DMS114 treated with DMSO at 0.1 percent for 48 hours (cell line): ENCODE measurements around the gene ORC4.

Experiments
- DNase-seq: peaks from one replicate; lab custom pipeline; 2025; ENCODE audit not compliant: unreplicated experiment; lab: John Stamatoyannopoulos, UW

Gene ORC4

DNA sequence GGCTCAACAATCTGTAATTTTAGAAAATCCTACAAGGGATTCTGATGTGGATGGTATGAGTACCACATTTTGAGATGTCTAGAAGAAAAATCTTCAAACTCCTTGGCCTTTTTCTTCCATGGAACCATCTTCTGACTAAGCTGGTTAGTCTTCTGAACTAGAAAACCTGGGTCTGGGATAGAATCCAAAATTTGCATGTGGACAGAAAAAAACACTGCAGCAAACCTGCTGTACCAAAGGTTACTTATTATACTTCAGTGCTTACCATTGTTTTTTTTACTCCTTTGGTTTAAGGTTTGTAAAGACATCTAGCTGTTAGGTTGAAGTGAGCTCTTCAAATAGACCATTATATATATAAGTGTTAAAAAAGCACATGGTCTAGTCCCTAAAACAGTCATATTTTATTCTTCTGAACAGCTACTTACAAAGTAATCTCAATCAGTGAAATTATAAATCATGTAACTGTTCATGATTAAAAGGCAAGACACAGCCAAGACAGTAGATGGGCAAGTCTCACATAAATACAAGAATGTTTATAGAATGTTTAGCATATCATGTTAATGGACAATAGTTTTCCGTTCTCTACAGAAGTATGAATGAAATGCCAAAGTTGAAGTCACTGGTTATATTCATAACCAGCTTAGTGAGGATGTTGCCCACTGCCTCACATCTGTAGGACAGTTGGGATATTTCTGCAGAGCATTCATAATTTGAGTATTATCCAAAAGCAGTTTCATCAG lies 85.5 kb downstream of the ORC4 start:
- no peak for DNase-seq

DNA sequence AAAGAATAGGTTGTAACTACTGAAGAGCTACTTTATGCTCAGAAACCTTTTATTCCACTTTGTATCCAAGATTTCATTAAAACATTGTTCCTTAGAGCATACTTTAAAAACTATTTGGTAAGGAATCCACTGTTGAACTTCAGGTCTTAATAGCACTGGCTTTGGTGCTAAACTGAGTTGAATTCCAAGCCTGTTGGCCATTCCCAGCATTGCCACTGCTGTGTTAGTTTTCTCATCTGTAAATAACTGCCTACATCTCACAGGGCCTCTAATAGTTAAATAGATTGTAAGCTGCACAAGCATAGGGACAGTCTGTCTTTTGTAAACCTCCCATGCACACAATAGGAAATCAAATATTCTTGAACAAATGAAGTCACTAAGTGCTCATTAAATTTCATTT lies 86.6 kb downstream of the ORC4 start:
- DNase-seq, result no peak

DNA sequence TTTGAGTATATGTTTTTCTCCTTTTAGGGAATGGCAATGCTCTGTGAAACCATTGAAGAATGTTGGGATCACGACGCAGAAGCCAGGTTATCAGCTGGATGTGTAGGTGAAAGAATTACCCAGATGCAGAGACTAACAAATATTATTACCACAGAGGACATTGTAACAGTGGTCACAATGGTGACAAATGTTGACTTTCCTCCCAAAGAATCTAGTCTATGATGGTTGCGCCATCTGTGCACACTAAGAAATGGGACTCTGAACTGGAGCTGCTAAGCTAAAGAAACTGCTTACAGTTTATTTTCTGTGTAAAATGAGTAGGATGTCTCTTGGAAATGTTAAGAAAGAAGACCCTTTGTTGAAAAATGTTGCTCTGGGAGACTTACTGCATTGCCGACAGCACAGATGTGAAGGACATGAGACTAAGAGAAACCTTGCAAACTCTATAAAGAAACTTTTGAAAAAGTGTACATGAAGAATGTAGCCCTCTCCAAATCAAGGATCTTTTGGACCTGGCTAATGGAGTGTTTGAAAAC lies 93.4 kb downstream of the ORC4 start:
- no peak for DNase-seq

DNA sequence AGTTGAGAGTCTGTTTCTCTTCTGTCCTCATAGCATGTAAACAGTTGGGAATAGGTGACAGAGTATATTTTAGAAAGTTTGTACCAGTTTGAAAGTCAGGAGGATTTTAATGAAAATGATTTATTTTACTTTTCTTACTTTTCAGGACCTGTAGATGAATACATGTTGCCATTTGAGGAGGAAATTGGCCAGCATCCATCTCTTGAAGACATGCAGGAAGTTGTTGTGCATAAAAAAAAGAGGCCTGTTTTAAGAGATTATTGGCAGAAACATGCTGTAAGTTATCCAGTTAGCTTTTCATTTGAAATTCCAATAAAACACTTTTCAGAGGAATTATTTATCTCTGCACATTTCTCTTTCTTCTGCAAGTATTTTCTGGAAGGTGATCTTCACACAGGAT lies 94.7 kb downstream of the ORC4 start:
- no peak for DNase-seq

DNA sequence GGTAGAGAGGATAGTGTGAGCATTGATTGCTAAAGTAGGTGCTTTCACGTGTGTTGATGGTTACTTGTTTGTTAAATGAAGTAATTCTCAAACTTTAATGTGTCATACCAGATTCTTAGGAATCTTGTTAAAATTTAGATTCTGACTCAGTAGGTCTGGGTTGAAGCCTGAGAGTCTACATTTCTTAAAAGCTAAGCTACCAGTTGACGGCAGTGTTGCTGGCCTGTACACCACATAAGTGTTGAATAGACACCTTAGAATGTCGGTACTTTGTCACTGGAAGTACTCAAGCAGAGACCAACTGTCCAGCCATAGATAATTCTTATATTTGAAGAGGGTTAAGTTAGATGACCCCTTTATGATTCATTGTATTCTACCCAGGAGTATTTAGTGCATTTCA lies 95.9 kb downstream of the ORC4 start:
- no peak for DNase-seq

DNA sequence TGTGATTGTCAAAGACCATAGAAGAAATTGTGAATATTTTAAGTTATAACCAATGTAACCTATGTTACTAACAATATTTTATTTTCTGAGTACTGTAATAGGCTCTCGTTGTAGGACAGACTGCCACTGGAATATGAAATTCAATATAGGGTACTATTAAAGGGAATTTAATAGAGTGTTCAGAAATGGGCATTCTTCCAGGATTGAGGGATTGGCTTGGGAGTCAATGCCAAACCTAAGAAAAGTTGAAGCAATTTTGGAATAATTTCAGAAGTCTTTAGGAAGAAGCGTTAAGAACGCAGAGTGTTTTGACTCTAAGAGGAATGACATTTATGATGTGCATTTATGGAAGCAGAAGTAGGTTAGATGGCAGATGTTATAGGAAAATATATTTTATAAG lies 96.7 kb downstream of the ORC4 start:
- no peak for DNase-seq

DNA sequence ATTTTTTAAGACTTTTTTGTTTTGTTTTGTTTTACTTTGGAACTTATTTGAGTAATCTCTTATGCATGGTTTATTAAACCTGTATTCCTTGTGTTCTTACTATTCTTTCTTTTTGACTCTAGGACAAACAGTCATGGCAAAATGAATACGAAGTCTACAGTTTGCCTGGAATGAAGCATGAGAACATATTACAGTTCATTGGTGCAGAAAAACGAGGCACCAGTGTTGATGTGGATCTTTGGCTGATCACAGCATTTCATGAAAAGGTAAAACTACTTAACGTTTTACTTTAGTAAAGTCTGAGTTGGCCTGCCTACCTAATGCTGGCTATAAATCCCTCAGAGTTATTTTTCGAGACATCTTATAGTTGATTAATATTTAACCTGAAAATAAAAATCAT lies 103.4 kb downstream of the ORC4 start:
- DNase-seq, result no peak

DNA sequence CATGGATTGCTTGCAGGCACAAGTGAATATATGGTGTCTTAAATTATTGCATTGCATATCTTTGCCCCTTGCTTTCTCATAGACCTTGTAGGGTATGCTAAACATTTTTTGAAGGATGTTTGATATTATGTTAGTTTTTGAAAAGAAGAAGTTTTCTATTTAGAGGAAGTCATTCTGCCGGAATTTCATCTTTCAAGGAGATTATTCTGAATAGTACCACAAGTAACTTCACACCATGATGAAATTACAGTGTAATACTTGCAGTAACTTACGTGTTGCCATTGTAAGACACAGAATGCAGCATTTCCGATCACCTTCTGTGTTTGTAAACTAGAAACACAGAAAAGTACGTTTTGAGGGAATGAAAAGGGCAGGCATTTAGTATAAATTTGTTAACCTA lies 103.8 kb downstream of the ORC4 start:
- no peak for DNase-seq

DNA sequence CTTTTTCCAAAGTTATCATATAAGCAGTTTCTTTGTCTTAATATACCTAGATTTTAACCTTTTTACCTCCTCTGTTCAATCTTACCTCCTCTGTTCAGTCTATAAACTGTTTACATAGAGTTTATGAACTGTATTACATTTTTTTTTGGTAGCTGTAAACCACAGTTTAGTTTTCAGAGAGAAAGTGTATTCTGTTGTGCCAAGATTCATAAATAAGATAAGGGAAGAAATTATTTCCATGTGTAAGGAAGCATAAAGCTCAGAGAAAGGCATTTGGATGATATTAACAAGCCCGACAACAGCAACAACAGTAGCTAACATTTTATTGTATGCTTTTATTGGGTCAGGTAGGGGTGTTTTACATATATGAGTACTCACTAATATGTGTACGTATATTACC lies 104.5 kb downstream of the ORC4 start:
- no peak for DNase-seq

DNA sequence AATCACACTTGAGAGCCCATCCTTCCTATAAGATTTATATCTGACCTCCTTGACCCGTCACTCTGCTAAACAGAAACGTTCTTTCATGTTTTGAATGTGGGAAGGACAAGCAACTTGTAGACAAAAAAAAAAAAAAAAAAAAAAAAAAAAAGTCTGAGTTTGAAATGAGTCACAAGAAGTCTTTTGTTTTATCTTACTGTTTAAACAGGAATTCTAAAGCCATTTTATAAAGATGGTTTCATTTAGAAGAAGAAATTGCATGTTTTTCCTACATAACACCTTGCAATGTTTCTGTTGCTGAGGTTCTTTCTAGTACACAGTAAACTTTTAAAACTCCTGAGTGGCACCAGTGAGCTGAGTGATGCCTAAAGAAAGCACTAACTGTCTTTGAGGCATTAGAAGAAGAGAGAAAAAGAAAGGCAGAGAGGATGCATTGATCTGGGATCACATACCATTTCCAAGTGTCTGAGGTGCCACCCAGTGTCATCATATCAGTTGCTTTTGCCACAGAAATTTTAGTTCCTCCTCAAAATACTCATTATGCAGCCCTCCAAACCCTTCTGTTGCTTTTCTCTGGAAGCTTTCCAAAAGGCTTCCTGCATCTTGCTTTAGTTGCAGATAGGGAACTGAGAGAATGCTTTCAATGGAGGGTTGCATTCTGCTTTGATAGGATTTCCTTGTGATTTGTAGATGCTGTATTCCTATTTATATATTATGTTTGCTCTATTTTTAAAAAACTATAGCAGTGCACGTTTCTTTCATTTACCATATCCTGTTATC lies 106.6 kb downstream of the ORC4 start:
- DNase-seq, result no peak

DNA sequence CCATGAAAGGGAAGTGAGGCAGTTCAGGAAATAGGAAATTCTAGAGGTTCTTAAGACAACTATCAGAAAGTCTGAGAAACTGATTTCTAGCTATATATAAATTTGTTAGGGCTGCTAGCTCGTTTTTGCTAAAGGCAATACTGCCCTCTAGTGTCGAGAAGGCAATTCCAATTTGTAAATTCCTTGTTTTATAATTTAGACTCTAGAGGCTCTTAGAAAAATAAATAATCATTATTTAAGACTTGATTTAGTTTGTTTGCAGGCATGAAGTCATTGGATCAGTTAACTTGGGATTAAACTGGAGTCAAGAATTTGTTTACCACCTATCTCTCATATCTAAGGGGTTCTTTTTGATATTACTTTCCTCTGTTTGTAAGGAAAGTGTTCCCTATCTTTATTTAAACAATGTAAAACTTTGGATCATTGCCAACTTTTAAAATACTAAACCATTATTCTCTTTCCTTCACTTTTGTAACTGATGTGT lies 109.5 kb downstream of the ORC4 start:
- peak; percentile 28 for DNase-seq

DNA sequence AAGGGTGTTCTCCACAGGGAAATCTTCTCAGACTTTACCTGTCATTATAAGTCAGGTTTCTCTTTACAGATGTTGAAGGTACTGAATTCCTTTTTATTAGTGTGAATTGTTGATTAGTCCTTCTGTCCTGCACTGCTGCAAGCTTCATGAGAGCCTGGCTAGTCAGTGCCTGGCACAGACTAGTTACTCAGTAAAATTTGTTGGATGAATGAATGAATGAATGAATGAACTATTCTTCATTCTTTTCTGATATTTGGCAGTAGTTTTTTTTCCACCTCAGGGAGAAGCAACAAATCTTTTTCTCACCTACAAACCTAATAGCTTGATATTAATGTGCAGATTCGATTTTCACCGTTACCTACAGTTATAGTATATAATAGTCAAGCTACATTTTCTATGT lies 111.4 kb downstream of the ORC4 start:
- no peak for DNase-seq

DNA sequence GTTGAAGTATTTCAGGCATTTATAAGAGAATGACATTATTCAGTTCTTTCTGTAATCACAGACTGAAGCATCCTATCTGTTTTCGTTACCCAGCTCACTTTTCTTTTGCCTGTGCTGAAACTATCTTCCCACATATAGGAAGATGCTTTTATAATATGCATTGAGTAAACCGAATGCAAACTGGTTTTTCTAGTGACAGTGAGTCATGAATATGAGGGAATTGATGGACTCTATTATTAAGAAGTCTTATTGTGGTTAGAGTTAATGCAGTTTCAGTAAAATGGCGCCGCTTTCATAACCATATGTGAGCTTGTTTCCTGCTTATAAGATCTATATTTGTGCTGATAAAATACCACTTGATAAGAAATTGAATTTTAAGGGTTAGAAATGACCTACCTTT lies 116.5 kb downstream of the ORC4 start:
- no peak for DNase-seq

DNA sequence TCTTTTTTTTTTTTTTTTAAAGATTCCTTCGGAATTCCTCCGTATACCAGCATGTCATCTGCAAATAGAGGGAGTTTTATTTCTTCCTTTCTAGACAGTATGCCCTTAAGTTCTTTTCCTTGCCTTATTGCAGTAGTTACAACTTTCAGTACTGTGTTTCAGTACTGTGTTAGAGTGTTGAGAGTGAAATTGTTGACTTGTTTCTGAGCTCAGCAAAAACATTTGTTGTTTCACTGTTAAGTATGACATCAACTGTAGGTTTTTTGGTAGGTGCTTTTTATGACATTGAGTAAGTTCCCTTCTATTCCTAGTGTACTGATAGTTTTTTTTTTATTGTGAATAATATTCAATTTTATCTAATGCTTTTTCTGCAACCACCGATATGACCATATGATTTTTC lies 131.9 kb downstream of the ORC4 start:
- no peak for DNase-seq

DNA sequence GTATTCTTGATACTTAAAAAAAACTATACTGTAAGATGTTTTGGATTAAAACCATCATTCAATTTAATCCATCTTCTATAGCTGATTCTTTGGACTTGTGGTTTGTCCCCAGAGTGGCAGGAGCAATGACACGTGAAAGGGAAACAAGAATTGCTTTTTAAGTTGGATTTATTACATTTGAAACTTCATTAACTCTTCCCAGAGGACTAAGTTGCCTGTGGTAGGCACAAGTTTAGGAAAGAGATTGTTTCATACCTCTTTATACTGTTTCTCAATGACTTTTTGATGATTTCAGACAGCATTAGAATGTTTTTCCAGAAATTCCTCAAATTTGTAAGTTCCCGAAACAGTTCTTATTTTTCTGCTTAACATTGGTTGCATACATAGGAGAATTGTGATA lies 134.4 kb downstream of the ORC4 start:
- DNase-seq, result no peak

DNA sequence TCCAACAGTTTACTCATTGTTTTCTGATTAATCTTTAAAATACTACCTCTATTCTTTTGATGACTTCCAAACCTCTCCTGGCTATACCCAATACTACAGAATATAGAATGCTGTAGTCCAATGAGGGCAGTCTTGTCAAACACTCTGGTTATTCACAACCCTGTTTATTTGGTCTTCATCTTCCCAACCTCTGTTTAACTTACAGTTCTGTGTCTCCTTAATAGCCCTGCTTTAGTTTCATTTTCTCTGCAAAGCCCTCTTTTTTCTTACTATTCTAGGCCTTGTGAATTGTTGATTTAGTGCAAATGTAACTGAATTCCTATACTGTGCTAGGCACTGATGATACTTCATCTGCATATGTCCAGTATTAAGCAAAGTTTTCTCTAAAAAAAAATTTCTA lies 135.7 kb downstream of the ORC4 start:
- DNase-seq, result no peak

DNA sequence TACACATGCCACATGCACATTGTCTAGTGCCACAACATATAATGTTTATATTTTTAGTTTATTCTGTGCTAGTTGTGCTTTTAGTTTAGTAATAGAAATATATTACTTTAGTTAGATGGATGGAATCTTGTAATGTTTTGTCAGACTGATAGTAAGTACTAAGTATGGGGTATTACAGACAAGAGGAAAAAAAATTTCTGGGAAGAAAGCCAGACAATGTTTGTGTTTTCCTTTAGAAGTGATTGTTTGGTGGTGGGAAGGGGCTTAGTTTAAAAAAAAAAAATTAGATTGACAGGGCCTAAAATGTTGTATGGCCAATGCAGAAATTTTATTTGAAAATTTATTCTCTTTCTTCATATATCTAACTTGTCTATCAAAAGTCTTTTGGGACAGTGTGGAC lies 137.9 kb downstream of the ORC4 start:
- no peak for DNase-seq
